ENCODE measurements around the gene GCNT4.

DNA sequence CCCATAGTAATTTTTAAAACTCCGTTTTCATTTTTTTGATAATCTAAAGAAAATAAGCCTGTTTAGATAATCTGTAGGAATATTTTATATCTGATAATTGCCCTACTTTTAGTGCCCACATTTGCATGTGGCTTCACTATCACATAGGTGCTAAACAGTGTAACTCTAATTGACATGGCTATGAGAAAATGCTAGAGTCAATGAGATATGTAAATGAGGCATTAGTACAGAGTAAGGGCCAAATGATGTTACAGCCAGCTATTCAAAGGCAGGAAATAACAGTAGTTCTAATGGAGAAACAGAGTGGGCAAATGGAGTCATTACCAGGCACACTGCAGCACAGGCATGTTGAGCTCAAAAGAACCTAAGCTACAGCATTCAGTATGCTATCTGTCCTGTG lies 37.3 kb upstream of the GCNT4 start:
- TF ChIP-seq, protein P1, sequence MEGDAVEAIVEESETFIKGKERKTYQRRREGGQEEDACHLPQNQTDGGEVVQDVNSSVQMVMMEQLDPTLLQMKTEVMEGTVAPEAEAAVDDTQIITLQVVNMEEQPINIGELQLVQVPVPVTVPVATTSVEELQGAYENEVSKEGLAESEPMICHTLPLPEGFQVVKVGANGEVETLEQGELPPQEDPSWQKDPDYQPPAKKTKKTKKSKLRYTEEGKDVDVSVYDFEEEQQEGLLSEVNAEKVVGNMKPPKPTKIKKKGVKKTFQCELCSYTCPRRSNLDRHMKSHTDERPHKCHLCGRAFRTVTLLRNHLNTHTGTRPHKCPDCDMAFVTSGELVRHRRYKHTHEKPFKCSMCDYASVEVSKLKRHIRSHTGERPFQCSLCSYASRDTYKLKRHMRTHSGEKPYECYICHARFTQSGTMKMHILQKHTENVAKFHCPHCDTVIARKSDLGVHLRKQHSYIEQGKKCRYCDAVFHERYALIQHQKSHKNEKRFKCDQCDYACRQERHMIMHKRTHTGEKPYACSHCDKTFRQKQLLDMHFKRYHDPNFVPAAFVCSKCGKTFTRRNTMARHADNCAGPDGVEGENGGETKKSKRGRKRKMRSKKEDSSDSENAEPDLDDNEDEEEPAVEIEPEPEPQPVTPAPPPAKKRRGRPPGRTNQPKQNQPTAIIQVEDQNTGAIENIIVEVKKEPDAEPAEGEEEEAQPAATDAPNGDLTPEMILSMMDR (IDR thresholded peaks at IDR 0.05; ENCODE audit: extremely low read depth in 1 of 2, insufficient read depth in 1 of 2, low read depth in 1 of 2, low read length in 2 of 2): no peak
- TF ChIP-seq POLR2AphosphoS5 (IDR thresholded peaks at IDR 0.05; ENCODE audit: insufficient read depth, low read depth, low read length) (no peak), MYC (IDR thresholded peaks at IDR 0.05; ENCODE audit: low read depth, low read length) (no peak), EZH2 (IDR thresholded peaks at IDR 0.05; ENCODE audit: borderline replicate concordance, low read depth, low read length, severe bottlenecking) (no peak)
- TF ChIP-seq, protein P2, sequence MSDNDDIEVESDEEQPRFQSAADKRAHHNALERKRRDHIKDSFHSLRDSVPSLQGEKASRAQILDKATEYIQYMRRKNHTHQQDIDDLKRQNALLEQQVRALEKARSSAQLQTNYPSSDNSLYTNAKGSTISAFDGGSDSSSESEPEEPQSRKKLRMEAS (IDR thresholded peaks at IDR 0.05; ENCODE audit: insufficient read depth, insufficient read length): no peak
